ENCODE data around the gene ENOX1. TPM values are rescaled to one million over a fixed set of nuclear protein-coding genes. Genes with fewer than 3 reads are reported as not detected.

Gene ENOX1
- polyA plus RNA-seq, 3 donors, result 0.04 TPM; not detected in 2

DNA sequence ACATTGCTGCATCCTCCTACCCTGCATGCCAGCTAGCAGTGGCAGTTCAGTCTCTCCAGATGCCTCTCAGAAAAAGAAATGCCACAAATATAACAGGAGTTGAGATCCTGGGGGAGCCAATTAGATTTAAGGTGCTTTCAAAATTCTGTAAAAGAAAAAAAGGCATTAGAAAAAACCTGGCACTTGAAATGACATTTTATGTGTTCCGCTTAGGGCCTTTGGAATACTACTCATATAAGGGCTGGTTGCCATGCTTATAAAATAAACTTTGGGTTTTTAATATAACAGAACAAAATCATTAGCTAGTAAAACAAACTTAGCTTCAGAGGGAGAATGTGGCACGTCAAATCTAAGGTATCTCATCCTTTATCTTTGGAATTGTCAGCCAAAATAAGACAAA is 104.1 kb downstream of the ENOX1 start:
- Histone ChIP-seq H3K27me3 (ENCODE audit: control insufficient read depth in 2 of 2, insufficient read depth in 2 of 2, low read length in 2 of 2) (no peaks in the 10 kb centered on the region), H3K9ac (ENCODE audit: insufficient read depth, low read length, poor library complexity, severe bottlenecking) (no peak overlapping the region), H3K9me3 (replicated peaks in 1 of 2; ENCODE audit: control insufficient read depth in 1 of 2, insufficient read depth in 1 of 2, low read length in 2 of 2) (no peaks in the 10 kb centered on the region), H2AFZ (ENCODE audit: insufficient read depth, low read depth, low read length, poor library complexity, severe bottlenecking) (no peak overlapping the region), H3K27ac (ENCODE audit: low read depth in 1 of 2, low read length in 2 of 2) (no peak overlapping the region), H3K36me3 (replicated peaks in 1 of 2; ENCODE audit: control insufficient read depth in 1 of 2, insufficient read depth in 2 of 2, low read length in 2 of 2) (no peaks in the 10 kb centered on the region), H4K20me1 (ENCODE audit: insufficient read depth, low read length) (no peaks in the 10 kb centered on the region), H3K4me1 (ENCODE audit: control insufficient read depth in 1 of 2, insufficient read depth in 2 of 2, low read length in 2 of 2) (no peaks in the 10 kb centered on the region), H3K79me2 (ENCODE audit: insufficient read depth, low read length) (no peaks in the 10 kb centered on the region), H3K4me2 (replicated peaks; ENCODE audit: extremely low read depth, low read length, poor library complexity, severe bottlenecking) (no peak overlapping the region), H3K4me3 (replicated peaks in 1 of 3; ENCODE audit: low read depth in 2 of 3, low read length in 3 of 3) (no peak overlapping the region)
- Mint-ChIP-seq H3K4me3 (no peak overlapping the region), H3K9me3 (peaks cover 0 to 3% (median 0%) of the 10 kb centered on the region in 7 donors), H3K27ac (no peak overlapping the region), H3K27me3 (ENCODE audit: low read depth in 3 of 3) (no peaks in the 10 kb centered on the region), H3K36me3 (no peaks in the 10 kb centered on the region), H3K4me1 (no peaks in the 10 kb centered on the region)
- DNase-seq, result no peak
- no CpG with 5 or more reads among the region's 2 CpGs for WGBS (ENCODE audit: insufficient coverage)
- intact Hi-C loops (cut with micrococcal nuclease), result no loop called here
- TF ChIP-seq, protein P1, sequence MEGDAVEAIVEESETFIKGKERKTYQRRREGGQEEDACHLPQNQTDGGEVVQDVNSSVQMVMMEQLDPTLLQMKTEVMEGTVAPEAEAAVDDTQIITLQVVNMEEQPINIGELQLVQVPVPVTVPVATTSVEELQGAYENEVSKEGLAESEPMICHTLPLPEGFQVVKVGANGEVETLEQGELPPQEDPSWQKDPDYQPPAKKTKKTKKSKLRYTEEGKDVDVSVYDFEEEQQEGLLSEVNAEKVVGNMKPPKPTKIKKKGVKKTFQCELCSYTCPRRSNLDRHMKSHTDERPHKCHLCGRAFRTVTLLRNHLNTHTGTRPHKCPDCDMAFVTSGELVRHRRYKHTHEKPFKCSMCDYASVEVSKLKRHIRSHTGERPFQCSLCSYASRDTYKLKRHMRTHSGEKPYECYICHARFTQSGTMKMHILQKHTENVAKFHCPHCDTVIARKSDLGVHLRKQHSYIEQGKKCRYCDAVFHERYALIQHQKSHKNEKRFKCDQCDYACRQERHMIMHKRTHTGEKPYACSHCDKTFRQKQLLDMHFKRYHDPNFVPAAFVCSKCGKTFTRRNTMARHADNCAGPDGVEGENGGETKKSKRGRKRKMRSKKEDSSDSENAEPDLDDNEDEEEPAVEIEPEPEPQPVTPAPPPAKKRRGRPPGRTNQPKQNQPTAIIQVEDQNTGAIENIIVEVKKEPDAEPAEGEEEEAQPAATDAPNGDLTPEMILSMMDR (IDR thresholded peaks at IDR 0.05), result no peak

DNA sequence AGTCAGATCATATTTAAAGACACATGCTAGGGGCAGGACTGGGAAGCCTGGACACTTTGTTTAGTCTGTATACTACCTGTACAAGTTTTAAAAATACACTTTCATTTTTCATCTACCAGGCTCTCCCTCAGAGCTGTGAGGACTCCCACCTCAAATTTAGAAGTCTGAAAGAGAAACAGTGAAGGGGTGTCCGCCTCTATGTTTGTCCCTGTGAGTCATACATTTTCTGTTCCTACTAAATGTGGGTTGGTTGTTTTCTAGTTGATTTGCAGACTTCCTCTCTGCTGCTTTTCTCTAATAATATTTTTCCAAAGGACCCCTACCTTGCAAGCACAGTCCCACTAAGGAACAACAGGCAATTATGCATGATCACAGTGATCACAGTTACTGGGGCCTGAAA is 110.5 kb downstream of the ENOX1 start:
- H3K4me2 ChIP-seq (replicated peaks; ENCODE audit: extremely low read depth, low read length, poor library complexity, severe bottlenecking), result no peak overlapping the region
- intact Hi-C loops (cut with micrococcal nuclease), result no loop called here

More for the DNA sequence above, 110.5 kb downstream of the ENOX1 start:
- H4K20me1 ChIP-seq (ENCODE audit: insufficient read depth, low read length), result no peaks in the 10 kb centered on the region
- Mint-ChIP-seq H3K9me3 (peaks cover 0 to 2% (median 0%) of the 10 kb centered on the region in 7 donors), H3K27ac (no peak overlapping the region), H3K4me3 (no peak overlapping the region), H3K36me3 (no peaks in the 10 kb centered on the region), H3K27me3 (ENCODE audit: low read depth in 3 of 3) (no peaks in the 10 kb centered on the region), H3K4me1 (peaks cover 6% of the 10 kb centered on the region)
- H3K9ac ChIP-seq (ENCODE audit: insufficient read depth, low read length, poor library complexity, severe bottlenecking), result no peak overlapping the region
- H3K4me1 ChIP-seq (ENCODE audit: control insufficient read depth in 1 of 2, insufficient read depth in 2 of 2, low read length in 2 of 2), result no peaks in the 10 kb centered on the region
- no CpG with 5 or more reads among the region's 1 CpG for WGBS (ENCODE audit: insufficient coverage)
- H3K79me2 ChIP-seq (ENCODE audit: insufficient read depth, low read length), result no peaks in the 10 kb centered on the region
- H2AFZ ChIP-seq (ENCODE audit: insufficient read depth, low read depth, low read length, poor library complexity, severe bottlenecking), result no peak overlapping the region
- no peak for DNase-seq
- H3K4me3 ChIP-seq (replicated peaks in 1 of 3; ENCODE audit: low read depth in 2 of 3, low read length in 3 of 3), result no peak overlapping the region
- H3K27me3 ChIP-seq (ENCODE audit: control insufficient read depth in 2 of 2, insufficient read depth in 2 of 2, low read length in 2 of 2), result no peaks in the 10 kb centered on the region
- TF ChIP-seq, protein P1 (IDR thresholded peaks at IDR 0.05), result no peak
- no peaks in the 10 kb centered on the region for H3K36me3 ChIP-seq (replicated peaks in 1 of 2; ENCODE audit: control insufficient read depth in 1 of 2, insufficient read depth in 2 of 2, low read length in 2 of 2)
- no peaks in the 10 kb centered on the region for H3K9me3 ChIP-seq (replicated peaks in 1 of 2; ENCODE audit: control insufficient read depth in 1 of 2, insufficient read depth in 1 of 2, low read length in 2 of 2)
- no peak overlapping the region for H3K27ac ChIP-seq (ENCODE audit: low read depth in 1 of 2, low read length in 2 of 2)
